NCI-H345 treated with DMSO at 0.1 percent for 48 hours (cell line): ENCODE data around the gene ANGPTL5.
"Not testable (repeated sequence)": the region's sequence is repeated elsewhere in the genome, so short reads cannot be mapped to it uniquely, and the experiment has no call there.

ENCODE experiments used
- DNase-seq: peaks from one replicate; lab custom pipeline; 2025; ENCODE audit not compliant: unreplicated experiment; lab: John Stamatoyannopoulos, UW

The ANGPTL5 gene

DNA sequence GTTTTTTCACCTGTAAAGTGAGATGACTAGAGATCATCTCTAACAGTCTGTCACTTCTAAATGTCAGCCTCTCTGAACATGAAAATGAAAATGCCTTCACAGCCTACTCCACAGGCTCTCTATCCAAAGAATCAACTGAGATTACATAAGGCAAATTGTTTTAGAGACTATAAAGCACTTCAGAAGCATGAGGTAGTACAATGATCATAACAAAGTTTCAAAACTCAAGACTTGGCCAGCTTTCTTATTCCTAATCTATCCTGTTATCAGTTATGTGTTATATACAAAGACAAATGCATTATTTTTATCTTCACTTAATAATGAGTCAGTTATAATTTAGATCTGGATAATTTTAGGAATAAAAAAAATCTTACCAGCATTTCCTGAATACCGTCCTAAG is 21.8 kb downstream of the ANGPTL5 start:
- DNase-seq: no peak

DNA sequence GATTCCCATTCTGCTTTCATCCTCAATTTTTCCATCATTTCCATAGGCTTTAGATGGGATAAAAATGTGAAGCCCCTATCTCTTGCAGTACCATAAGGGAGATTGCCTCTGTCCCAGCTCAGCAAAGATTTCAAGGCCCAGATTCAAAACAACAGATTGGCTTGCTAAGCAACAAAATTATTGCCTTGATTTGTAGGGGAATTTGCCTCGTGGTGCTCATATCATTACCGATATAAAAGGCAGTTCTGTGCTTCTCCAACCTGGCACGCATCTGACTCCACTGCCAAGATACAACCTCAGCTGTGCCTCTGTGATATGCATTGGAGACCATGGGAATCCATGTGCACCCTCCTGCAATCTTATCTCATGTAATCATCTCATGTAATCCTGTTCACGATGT is 26.6 kb downstream of the ANGPTL5 start:
- DNase-seq: no peak

- no peak for DNase-seq
These were observed 30.7 kb downstream of the ANGPTL5 start for GRCh38 chr11:101885631-101886030.

DNA sequence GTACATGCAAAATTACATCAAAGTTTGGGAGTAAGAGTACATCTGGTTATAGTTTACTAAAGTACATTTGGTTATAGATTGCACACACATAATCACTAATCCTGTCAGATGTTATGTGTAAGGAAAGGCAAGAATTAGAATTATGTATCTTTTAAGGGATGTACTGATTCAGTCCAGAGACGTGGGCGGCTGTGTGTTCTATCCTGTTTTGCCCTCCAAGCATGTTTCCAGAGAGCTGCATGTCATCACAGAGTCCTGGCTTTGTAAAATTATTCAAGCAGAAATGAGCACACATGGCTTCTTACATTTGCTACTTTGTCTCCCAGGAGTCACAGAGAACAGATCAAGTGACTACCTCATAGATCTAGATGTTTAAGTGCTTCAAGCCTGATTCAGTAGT is 34.7 kb downstream of the ANGPTL5 start:
- no peak for DNase-seq

DNA sequence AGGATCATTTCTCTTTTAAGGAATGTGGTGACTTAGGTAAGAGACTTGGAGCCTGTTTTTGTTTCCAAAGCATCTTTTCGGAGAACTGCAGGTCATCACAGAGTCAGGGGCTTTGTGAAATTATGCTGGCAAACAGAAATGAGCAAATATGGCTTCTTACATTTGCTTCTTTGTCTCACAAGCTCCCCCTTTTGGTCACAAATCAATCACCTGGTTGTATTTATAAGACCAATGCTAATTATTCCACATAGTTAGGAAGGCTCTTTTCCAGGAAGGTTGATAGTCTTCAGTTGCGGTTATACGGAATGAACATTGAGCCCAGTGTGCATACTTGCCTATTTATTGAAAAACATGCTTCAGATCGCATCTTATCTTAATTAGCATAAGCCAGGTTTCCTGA is 36.1 kb downstream of the ANGPTL5 start:
- DNase-seq: no peak

- no peak for DNase-seq
These were observed 44.0 kb downstream of the ANGPTL5 start for GRCh38 chr11:101872171-101872882.

- DNase-seq: no peak
These were observed 45.8 kb downstream of the ANGPTL5 start for GRCh38 chr11:101870510-101870909.

DNA sequence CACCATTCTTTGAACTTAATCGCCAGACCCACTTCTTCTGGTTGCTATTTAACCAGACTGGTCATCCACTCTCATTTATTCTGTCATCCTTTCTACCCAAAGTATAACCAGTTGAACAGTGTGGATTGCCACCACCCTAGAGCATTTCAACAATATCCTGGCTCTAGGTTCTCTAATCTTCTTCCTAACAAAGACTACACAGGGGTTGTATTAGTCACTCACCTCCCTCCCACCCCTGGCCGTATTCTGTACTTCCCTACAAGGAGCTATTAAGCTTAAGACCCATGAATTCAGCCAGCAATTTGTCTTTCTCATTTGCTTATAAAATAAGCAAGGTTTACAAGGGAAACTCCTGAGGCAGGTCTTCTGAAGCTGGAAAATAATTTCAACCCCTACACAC is 48.4 kb downstream of the ANGPTL5 start:
- DNase-seq: no peak

DNA sequence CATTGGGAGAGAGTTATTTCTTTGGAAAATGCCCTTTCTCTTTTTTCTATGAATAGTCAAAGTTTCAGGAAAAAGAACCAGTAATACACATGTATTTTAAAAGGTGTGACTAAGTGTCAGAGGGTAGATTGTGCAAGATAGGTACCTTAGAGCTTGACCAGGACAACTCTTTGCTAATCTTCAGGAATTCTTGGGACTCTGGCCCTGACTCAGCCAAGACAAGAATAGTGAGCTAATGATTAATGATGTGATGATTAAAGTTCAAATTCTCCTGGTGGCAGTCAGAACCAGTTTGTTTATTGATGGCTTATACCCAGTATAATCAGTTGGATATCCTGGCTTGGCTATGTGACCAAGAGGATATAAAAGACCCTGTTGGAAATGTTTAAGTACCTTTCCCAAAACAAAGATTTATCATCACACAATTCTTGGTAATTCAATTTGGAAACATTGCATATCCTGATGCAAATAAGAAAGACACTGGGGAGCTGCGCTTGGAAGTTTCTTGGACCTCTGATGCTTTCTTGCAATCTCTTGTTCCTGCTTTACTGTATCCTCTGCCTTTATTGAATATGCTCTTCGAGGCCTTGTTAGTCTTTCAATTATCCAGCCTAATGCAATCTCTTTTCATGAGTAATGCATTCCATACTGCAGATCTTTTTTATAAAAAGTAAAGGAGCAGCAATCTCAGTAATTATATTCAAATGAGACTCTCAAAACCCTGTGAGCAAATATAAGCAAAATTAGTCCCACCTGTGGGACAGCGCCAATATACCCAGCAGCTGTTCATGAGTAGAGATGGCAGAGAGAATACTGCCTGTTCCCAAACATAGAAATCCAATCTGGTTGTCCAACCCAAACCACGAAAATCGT is 49.5 kb downstream of the ANGPTL5 start:
- DNase-seq: no peak

DNA sequence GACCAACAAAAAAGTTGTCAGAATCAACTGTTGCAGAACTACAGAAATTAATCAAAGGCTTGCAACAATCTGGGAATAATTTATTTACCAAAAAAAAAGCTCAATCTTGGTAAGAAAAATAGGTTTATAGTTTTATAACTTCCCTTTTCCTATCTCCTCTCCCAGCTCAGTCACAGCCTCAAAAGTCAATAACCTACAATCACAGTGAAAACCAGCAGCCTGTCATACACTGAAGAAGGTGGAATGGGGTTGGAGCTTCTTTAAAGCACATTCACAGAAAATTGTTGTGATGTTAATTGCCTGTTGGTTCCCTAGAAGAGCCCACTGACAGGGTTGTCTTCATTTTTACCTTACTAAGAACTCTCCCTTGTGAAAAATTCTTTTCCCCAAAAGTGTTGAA is 52.2 kb downstream of the ANGPTL5 start:
- DNase-seq: no peak

- no peak for DNase-seq
These were observed 53.0 kb downstream of the ANGPTL5 start for GRCh38 chr11:101863361-101863760.

GRCh38 chr11:101862391-101863233 is 53.7 kb downstream of the ANGPTL5 start:
- no peak for DNase-seq

DNA sequence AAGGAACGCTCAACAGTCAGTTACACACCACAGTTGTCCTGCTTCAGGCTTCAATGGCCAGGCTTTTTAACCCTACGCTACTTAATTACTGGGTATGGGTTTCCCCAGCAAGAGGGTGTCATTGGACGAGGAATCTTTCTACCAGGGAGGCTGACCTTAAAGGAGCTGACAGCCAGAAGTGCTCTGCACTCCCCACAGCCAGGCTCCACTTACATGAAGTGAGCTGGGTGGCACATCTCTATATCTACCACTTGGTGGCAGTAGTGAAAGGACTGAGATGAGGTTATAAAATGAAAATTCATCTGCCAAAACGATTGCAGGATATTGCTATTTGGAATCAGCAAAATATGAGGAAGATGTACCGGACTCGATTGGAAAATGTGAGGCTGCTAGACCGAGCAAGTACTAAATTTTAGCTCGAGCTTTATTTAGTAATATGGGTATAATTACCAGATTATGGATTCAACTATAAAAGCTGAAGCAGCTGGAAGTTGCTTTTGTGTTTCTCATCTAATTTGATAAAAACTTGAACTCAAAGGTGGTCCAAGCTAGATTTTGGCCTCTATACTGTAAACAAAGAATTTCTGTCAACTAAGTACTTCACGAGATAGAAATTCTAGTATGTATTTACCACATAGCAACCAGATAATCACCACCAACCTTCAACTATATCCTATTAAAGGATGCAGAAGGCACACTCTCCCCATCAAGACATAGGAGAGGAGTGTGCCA is 55.5 kb downstream of the ANGPTL5 start:
- DNase-seq: peak; percentile 27

GRCh38 chr11:101852260-101852659 is 64.1 kb downstream of the ANGPTL5 start:
- DNase-seq: not testable (repeated sequence)

DNA sequence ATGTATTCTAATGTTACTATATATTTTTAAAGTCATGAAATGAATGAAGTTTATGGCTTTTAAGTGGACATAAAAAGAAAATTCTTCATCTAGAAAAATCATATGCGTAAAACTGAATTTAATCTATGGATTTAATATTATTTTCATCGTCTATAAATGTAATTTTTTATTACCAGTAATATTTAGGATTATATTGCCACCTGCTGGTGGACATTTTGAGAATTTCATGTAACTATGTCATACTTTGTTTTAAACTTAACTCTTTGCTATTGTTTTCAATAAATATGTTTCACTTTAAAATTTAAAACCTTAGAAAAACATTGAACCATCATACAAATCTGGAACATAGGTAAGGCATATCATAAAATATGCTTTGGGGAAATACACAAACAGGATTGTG is 68.1 kb downstream of the ANGPTL5 start:
- no peak for DNase-seq

DNA sequence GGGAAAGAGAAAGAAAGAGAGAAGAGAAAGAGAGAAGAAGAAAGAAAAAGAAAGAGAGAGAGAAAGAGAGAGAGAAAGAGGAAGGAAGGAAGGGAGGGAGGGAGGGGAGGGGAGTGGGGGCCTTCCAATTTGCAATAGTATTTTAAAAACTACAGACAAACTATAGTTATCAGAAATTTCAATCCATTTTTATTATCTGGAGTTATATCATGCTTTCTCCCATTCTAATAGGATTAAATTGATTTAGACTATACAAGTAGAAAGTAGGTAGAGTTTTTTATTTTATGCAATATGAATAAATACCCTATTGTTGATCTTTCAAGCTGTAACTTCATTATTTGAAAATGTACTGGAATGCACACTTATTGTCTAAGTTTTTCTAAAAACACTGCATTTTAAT is 71.7 kb downstream of the ANGPTL5 start:
- DNase-seq: no peak

- DNase-seq: no peak
These were observed 75.6 kb downstream of the ANGPTL5 start for GRCh38 chr11:101840704-101841103.
